Osteocyte (in vitro differentiated cells): ENCODE measurements around the gene LTN1. TPM values are rescaled to one million over a fixed set of nuclear protein-coding genes. Genes with fewer than 3 reads are reported as not detected.

ENCODE experiments used
- DNase-seq: peaks from one replicate; pipeline ENCODE4 v3.0.0; 2021; ENCODE audit warnings: mixed read lengths; ENCODE audit not compliant: unreplicated experiment; ENCODE audit errors: extremely low spot score
- H3K27ac Mint-ChIP-seq: one replicate; pipeline ENCODE4 v1.8.0; 2021; ENCODE audit warnings: mild to moderate bottlenecking, mixed read lengths; ENCODE audit not compliant: unreplicated experiment
- H3K27me3 Mint-ChIP-seq: one replicate; pipeline ENCODE4 v1.8.0; 2021; ENCODE audit warnings: mixed read lengths; ENCODE audit not compliant: unreplicated experiment
- H3K36me3 Mint-ChIP-seq: one replicate; pipeline ENCODE4 v1.8.0; 2021; ENCODE audit warnings: mixed read lengths; ENCODE audit not compliant: unreplicated experiment
- H3K4me1 Mint-ChIP-seq: one replicate; pipeline ENCODE4 v1.8.0; 2021; ENCODE audit warnings: mixed read lengths; ENCODE audit not compliant: unreplicated experiment
- H3K4me3 Mint-ChIP-seq: one replicate; pipeline ENCODE4 v1.8.0; 2021; ENCODE audit warnings: mild to moderate bottlenecking, moderate library complexity, mixed read lengths; ENCODE audit not compliant: unreplicated experiment
- H3K9me3 Mint-ChIP-seq: one replicate; pipeline ENCODE4 v1.8.0; 2021; ENCODE audit warnings: mixed read lengths; ENCODE audit not compliant: unreplicated experiment
- CTCF ChIP-seq: fragments of 200-600 bp; sonication (generic); IDR thresholded peaks from 2 replicates; pipeline ENCODE4 v1.5.0; 2021; ENCODE audit warnings: antibody characterized with exemption, mild to moderate bottlenecking, moderate library complexity
- total RNA-seq: library from RNA; stranded (reverse); gene quantifications from 2 replicates; pipeline ENCODE4 v1.2.1, GENCODE V29; 2021

Gene LTN1
- total RNA-seq, 1 donor from 2014 or later, result 25.6 TPM

GRCh38 chr21:28960245-28960644 is 32.4 kb downstream of the LTN1 start:
- H3K27me3 Mint-ChIP-seq, result no peaks in the 10 kb centered on the region
- peaks cover 2% of the 10 kb centered on the region for H3K4me1 Mint-ChIP-seq
- no peak overlapping the region for H3K4me3 Mint-ChIP-seq
- no peak overlapping the region for H3K27ac Mint-ChIP-seq
- H3K9me3 Mint-ChIP-seq, result no peaks in the 10 kb centered on the region
- H3K36me3 Mint-ChIP-seq, result peaks cover 54% of the 10 kb centered on the region
- no peak for DNase-seq
- TF ChIP-seq CTCF, result no peak

DNA sequence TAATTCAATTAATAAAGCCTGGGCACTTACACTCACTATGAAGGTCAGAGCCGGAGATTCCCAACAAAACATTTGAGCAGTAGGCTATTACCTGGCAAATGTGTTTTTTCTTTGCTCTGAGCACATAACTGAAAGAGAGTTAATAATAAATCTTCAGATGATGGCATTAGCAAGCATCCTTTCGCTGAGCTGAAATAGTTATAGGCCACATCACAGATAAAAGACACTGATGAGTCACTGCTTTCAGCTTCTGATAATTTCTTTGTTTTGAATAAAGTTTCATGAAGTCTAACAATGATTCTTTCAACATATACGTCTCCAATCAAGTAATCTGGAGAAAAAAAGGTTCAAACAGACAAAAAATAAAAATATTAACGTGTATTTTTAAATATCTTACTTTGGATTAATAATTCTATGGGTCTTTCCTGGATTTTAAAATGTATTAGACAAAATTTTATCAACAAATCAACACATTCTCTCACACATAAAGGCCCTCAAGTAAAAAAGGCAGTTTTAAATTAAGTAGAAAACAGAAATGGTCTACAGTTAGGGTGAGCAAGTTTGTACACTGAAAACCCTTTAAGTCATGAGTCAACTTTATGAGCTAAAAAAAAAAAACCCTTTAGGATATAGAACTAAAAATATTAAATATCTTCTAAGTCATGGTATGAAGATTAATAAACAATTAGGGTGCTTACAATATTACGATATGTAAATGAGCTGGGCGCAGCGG is 33.1 kb downstream of the LTN1 start:
- peak overlapping the region; percentile 38 for H3K27ac Mint-ChIP-seq
- H3K4me3 Mint-ChIP-seq, result no peak overlapping the region
- H3K27me3 Mint-ChIP-seq, result no peaks in the 10 kb centered on the region
- H3K9me3 Mint-ChIP-seq, result no peaks in the 10 kb centered on the region
- no peak for DNase-seq
- H3K4me1 Mint-ChIP-seq, result peaks cover 2% of the 10 kb centered on the region
- no peak for TF ChIP-seq CTCF
- peaks cover 58% of the 10 kb centered on the region for H3K36me3 Mint-ChIP-seq

- peaks cover 47% of the 10 kb centered on the region for H3K36me3 Mint-ChIP-seq
- no peak for DNase-seq
- H3K4me3 Mint-ChIP-seq, result no peak overlapping the region
- no peaks in the 10 kb centered on the region for H3K9me3 Mint-ChIP-seq
- no peaks in the 10 kb centered on the region for H3K4me1 Mint-ChIP-seq
- no peak overlapping the region for H3K27ac Mint-ChIP-seq
- H3K27me3 Mint-ChIP-seq, result no peaks in the 10 kb centered on the region
- no peak for TF ChIP-seq CTCF
Observed at GRCh38 chr21:28953247-28953646, 39.4 kb downstream of the LTN1 start.

DNA sequence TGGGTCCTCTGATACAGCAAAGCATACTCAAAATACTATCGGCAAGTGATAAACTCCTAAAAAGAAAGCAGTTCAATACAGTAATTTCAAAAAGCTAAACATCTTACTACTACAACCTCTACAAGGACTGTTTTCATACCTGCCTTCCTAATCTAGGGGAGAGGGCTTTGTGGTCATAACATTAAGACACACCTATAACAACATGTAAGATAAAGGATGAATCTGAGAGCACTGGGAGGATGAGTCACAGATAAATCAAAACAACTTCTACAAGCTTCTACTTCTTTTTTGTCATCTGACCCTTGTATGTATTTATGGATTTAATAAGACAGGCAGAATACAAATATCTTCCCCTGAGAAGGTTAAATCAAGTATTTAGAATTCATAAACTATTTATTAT is 40.0 kb downstream of the LTN1 start:
- Mint-ChIP-seq H3K27ac (no peak overlapping the region), H3K9me3 (no peaks in the 10 kb centered on the region), H3K4me3 (no peak overlapping the region), H3K27me3 (no peaks in the 10 kb centered on the region), H3K36me3 (peaks cover 41% of the 10 kb centered on the region), H3K4me1 (no peaks in the 10 kb centered on the region)
- no peak for DNase-seq
- no peak for TF ChIP-seq CTCF

- Mint-ChIP-seq H3K36me3 (peaks cover 41% of the 10 kb centered on the region), H3K4me1 (no peaks in the 10 kb centered on the region), H3K27me3 (no peaks in the 10 kb centered on the region), H3K9me3 (no peaks in the 10 kb centered on the region), H3K27ac (no peak overlapping the region), H3K4me3 (no peak overlapping the region)
- no peak for DNase-seq
- TF ChIP-seq CTCF, result no peak
Observed at GRCh38 chr21:28949318-28949717, 43.4 kb downstream of the LTN1 start.
